ENCODE results near the gene PLEKHN1.
"Not testable (repeated sequence)": the region's sequence is repeated elsewhere in the genome, so short reads cannot be mapped to it uniquely, and the experiment has no call there.

PLEKHN1 gene

DNA sequence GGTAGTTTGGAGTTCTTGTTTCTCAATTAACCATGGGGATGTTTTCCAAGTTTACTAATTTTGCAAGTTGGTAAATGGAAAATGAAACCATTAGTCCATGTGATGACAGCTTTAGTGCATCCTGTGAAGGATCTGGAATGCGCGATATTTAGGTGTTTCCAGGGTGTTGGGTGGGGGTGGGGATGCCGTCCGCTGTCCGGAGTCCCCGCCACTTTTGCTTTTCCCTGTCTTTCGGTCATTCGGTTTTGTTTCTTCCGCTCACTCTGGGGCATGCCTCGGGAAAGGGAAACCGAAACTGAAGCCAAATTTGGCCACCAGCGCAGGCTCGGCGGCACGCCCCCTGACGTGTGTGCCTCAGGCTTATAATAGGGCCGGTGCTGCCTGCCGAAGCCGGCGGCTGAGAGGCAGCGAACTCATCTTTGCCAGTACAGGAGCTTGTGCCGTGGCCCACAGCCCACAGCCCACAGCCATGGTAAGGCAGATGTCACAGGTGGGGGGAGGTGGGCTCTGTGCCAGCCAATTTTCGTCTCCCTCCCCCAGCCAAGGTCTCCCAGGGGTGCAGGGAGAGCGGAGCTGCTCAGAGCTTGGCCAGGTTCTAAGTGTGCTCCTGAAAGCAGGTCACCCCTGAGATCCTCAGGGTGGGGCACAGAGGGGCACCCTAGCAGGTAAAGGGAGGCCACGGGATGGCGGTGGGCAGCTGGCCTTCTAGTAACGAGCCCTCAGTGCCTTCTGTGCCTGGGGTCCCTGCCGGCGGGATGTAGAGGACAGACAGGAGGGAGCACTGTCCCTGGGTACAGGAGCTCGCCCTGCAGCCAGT, 47.0 kb downstream of the PLEKHN1 start, which contains the start of gene ISG15:
TSS of gene ISG15 (plus strand) at position 393 of the 817 bp plus-strand sequence. CDS start at position 470, 77 bp downstream.
- DNase-seq = peak; percentile 89

GRCh38 chr1:1013922-1014648, 47.8 kb downstream of the PLEKHN1 start:
- no peak for DNase-seq

GRCh38 chr1:1014799-1015681, 48.8 kb downstream of the PLEKHN1 start:
- no peak for DNase-seq

- not testable (repeated sequence) for DNase-seq
These were observed 51.4 kb downstream of the PLEKHN1 start for GRCh38 chr1:1017397-1018320.

GRCh38 chr1:1018321-1018685, 52.0 kb downstream of the PLEKHN1 start:
- DNase-seq = not testable (repeated sequence)

DNA sequence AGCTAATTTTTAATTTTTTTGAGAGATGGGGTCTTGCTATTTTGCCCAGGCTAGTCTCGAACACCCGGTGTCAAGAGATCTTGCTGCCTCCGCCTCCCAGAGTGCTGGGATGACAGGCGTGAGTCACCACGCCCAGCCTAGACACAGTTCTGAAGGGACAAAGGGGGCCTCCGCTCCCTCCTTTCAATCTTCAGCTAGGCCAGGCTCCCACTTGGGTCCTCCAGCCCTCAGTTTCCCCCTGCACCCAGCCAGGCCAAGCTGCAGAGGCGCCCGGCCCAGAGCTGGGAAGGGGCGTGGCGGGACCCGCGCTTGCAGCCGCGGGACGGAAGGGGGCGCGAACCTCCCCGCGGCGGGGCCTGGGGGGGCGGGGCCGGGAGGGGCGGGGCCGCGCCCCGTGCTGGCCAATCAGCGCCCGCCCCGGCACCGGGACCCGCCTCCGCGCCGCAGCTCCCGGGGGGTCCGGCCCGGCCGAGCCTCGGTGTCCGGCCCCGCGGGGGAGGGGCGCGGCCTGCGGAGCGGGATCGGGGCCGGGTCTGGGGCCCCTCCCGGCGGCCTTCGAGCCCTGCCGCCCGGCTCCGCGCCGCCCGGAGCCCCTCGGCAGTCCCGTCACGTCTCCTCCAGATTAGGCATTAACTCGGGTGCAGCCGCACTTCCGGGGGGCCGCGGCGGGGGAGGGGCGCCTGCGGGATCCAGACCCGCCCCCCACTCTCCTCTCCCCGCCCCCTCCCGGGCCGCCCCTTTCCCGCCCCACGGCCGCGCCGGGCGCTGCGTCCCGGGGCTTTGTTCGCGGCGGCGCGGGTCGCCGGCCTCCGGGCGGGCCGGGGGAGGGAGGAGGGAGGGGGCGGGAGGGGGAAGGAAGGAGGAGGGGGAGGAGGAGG, 53.1 kb downstream of the PLEKHN1 start:
- peak; percentile 84 for DNase-seq

- no peak for DNase-seq
These were observed 53.7 kb downstream of the PLEKHN1 start, which contains the start of gene AGRN for GRCh38 chr1:1020000-1020404. Gene AGRN, plus strand, starts transcription at chr1:1020120. Its CDS starts 53 bp downstream, at chr1:1020173.

- no peak for DNase-seq
These were observed 54.2 kb downstream of the PLEKHN1 start for GRCh38 chr1:1020415-1021009.

GRCh38 chr1:1021010-1021919, 55.0 kb downstream of the PLEKHN1 start:
- no peak for DNase-seq

- DNase-seq = no peak
These were observed 55.6 kb downstream of the PLEKHN1 start for GRCh38 chr1:1021920-1022259.

- no peak for DNase-seq
These were observed 56.2 kb downstream of the PLEKHN1 start for GRCh38 chr1:1022302-1023009.

- DNase-seq = no peak
These were observed 57.4 kb downstream of the PLEKHN1 start for GRCh38 chr1:1023700-1024099.

GRCh38 chr1:1024149-1024770, 58.0 kb downstream of the PLEKHN1 start:
- no peak for DNase-seq

- no peak for DNase-seq
These were observed 58.8 kb downstream of the PLEKHN1 start for GRCh38 chr1:1024771-1025699.
